ENCODE measurements around the gene PTH1R.

PTH1R gene

DNA sequence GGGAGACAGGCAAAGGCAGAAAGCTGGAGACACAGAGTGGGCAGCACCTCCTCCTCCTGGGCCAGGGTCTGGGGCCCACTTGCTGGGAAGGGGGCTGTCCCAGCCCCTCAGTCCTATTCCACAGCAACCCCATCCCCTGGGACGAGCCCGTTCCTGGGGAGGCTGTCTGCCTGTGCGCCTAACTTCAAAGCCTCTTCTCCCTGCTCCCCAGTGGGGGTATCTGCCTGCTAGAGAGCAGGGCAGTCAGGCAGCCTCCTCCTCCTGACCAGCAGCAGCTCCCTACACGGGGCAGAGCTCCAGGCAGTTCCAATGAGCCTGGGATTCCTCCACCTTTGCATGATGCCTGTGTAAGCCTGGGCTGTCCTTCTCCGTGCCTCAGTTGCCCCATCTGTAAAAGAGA lies 6.9 kb downstream of the PTH1R start:
- DNase-seq: no peak

DNA sequence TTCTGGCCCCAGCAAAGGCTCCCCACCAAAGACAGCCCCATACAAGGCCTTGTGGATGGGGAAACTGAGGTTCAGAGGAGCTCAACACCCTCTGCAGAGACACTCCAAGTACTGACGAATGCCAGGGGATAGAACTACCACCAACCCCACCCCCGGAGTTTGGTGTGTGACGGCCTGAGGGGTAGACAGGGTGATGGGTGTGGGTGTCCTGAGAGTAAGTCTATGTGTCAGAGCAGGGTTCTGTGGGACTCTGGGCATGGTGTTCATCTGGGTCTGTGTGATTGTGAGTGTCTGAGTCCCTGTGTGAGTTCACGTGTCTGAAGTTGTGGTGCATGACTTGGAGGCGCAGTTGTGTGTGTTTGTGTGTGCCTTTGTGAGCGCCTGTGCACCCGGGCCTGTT lies 7.4 kb downstream of the PTH1R start:
- DNase-seq: no peak

DNA sequence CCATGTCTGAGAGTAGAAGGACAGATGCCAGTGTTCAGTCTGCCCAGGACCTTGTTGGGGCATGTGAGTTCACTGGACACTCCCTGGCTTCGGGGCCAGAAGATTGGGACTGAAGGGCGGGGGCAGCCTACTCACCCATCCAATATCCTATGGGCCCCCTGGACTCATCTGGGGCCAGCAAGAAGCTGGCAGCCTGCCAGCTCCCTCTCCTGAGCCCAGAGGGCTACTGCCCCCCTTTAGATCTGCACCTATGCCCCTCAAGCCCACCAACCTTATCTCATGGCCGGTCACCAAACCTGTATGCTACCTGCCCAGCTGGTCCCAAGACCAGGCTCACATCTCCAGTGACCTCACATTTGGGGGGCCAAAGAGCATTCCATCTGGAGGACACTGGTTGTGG lies 8.1 kb downstream of the PTH1R start:
- no peak for DNase-seq

DNA sequence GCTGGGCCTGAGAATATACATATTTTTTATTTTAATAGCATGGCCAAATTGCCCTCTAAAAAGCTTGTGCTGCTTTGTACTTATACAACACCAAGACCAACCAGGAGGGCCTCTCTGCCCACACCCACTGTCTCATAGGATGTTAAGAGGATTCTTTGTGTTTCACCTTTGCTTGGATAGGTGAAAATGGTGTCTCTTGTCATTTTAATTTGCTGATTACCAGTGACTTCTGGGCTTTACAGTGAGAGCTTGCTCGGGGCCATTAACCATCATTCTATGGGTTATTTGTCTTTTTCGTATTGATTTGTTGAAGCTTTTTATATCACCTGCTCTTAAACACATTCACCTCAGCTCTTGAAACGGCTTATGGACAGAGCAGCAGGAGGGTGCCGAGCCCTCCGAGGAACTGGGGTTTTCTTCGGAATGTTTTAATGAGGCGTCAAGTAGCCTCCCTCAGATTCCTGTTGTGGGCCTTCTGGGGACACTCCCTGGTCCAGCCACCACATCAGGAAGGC lies 10.5 kb downstream of the PTH1R start:
- DNase-seq: no peak

DNA sequence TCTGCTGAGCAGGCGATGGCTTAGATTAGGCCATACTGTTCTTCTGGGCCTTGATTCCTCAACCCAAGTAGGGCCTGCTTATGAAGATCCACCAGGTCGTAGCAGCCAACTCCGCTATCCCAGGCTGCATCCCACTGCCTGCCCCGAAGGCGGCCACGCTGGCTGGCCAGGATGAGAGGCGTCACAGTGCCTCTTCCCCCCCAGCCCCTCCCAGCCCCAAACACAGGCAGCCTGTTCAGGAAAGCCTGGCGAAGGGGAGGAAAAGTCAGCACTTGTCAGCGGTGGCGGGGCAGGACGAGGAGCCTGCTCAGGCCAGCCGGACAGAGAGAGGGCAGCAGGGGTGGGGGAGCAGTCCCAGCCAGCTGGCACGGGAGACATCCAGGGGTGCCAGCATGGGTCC lies 11.2 kb downstream of the PTH1R start:
- DNase-seq: no peak

DNA sequence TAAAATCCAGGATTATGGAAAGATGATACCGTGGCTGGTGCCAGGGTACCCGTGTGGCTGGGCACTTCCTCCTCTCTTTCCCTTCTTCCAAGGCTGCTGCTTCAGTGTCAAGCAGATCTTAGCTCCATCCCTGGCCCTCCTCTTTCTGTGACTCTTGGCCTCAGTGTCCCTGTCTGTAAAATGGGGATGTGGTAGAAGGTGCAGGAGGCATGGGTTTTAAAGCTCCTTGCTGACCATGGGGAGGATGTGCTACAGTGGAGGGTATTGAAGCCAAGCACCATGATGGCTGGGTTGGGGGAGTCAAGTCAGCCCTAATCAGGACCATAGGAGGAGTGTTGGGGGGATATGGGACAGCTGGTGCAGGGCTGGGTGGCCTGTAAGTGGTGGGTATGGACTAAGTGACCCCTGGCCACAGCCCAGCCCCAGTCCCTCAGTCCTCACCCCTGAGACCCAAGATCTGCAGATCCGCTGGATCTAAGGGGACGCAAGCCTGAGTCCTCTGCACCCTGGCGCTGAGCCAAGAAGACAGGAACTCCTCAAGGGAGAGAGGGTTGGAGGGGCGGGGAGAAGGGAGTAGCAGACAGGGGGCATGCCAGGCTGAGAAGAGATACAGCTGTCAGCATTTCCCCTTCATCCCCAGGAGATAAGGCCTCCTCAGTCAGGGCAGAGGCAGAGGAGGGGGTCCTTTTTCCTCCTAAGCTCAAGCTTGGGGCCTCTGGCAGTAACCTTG lies 12.0 kb downstream of the PTH1R start:
- no peak for DNase-seq

DNA sequence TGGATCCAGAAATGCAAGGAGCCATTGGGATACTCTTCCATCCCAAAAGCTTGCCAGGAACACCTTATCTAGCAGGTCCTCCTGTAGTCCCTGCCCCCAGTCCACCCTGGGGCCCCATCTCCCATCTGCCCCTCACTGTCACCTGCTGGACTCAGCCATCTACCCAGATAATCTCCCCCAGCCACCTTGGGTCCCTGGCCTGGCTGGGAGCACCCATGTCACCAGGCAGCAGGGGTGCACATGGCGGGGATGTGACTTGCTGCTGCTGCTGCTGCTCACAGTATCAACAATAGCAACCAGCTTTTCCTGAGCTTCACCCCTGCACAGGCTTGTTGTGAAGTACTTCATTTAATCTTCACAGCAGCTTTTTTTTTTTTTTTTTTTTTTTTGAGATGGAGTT lies 12.6 kb downstream of the PTH1R start:
- no peak for DNase-seq

DNA sequence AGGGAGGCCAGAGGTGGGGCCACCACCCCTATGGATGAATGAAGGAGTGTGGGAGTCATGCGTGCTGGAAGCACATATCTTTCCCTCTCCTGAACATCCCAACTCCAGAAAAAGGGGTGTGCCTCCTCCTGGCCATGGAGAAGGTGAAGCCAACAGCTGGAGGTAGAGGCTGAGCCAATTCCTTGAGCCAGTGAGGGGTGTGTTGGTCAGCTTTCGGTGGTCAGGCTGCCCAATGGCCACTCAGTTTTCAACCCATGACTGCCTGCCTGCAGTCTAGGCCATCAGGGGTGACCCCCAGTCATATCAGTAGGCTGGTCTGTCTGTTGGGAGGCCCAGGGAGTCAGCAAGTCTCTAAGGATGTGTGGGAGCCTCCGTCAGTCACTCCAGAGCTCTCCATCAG lies 13.6 kb downstream of the PTH1R start:
- DNase-seq: no peak

DNA sequence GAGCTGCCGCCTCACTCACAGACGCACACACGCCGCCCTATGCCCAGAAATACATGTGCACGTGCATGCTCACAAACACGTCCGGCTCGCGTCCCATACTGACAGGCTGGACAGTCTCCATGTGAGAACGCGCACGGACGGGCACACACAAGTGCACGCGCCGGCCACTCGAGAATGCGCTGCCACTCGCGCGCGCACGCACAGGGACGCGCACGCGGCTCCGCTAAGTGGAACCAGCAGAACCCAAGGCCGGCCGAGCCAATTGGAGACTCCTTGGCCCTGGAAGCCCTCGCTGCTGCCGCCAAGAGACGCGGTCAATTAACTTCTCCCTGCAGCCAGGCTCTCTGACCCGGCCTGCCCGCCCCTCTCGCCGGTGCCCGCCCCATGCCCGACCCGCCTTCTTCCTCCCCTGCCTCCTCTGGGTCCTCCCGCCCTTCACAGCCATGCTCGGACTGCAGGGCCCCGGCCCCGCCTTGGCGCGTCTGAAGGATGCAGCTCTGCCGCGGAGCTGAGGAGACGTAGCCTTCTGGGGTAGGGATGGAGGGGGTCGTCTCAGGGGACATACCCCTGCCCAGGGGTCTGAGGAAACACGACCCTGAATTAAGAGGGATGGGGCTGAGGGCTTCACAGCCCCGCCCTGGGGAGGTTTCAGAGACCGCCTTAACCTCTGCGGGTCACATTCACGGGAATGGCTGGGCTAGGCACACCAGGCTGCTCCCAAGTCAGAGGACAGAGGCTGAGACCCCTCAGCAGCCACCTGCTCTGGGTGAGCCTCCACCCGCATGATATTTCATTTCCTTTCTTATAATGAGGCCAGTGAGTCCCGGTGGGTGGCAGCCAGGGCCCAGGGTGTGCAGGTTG lies 15.0 kb downstream of the PTH1R start:
- no peak for DNase-seq

DNA sequence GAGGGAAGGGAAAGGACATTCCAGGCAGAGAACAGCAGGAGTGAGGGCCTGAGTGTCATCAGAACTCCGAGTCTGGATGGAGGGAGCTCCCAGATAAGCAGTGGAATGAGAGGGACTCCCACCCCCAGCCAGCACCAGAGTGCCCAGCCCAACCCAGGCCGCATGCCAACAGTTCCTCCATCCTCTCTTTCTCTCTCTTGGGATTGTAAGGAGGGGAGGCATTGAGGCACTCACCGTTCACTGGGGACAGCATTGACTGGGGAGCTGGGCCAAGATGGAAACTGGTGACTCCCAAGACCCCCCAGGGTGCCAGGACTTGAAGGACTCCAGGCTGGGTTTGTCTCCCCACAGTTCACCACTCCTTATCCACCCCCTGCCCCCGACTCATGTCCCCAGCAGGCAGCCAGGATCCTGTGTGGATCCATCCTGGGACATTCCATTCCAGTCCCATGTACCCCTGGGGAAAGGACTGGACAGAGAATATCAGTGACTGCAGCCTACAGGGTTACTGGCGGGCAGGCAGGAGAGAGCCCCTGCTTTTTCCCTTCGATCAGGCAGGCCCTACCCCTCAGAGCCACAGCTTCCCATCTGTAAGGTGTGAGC lies 15.7 kb downstream of the PTH1R start:
- DNase-seq: no peak

DNA sequence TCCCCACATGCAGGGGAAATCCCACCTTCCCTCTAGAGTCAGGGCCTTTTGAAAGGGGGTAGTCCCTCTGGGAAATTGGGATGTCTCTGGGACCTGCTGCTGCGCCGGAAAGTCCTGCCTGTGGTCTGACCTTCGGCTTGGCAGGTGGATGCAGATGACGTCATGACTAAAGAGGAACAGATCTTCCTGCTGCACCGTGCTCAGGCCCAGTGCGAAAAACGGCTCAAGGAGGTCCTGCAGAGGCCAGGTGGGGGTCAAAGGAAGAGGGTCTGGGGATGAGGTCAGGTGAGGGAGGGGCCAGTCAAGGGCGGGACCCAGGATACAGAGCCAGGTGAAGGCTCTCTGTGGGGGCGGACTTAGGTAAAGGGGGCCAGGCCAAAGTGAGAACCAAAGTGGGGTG lies 16.2 kb downstream of the PTH1R start:
- no peak for DNase-seq

DNA sequence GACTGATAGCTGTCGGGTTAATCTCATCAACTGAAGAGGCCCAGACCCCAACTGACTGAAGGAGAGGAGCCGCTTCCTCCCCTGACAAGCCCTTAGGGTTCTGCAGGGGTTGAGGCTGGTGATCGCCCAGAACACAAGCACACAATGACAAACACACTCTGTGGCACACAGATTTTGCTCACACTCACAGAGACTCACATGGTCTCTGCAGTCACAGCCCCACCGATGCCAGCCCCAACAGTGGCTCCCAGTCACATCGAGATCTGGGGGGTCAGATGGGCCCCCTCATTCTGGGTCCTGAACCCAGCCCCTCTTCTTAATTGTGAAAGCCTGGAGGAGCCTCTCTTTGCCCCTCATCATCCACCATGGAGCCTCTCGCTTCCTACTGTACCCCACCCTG lies 16.7 kb downstream of the PTH1R start:
- DNase-seq: no peak

DNA sequence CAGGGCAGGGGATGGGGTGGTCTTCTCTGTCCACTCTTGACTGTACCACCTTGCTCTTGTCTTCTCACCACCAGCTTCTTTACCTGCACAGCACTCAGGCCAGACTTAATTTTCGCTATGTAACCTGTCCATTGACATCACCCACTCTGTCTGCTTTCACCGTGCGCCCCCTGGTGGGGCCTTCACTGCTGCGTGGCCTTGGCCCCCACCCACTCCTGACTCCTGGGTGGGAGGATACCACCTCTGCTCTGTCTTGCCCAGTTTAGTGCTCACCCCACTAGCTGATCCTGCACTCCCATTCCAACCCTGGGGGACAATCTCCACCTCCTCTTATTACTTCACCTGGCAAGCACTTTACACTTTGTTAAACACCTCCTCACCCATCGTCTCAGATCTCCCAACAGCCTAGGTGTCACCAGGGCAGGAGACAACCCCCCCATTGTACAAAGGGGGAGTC lies 17.7 kb downstream of the PTH1R start:
- peak; percentile 68 for DNase-seq

DNA sequence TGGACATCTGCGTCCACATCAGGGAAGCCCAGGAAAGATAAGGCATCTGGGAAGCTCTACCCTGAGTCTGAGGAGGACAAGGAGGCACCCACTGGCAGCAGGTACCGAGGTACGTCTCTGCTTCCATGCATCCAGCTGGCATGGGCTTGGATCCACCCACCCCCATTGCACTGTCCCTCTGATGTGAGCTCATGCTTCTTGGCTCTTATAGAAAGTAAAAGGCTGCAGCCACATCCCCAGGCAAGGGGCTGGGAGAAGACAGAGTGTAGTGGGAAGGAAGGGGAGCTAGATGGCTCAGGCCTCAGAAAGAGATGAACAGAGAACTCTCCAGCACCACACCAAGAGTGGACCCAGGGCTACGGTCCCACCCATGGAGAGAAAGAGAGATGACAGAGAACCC lies 18.2 kb downstream of the PTH1R start:
- no peak for DNase-seq

DNA sequence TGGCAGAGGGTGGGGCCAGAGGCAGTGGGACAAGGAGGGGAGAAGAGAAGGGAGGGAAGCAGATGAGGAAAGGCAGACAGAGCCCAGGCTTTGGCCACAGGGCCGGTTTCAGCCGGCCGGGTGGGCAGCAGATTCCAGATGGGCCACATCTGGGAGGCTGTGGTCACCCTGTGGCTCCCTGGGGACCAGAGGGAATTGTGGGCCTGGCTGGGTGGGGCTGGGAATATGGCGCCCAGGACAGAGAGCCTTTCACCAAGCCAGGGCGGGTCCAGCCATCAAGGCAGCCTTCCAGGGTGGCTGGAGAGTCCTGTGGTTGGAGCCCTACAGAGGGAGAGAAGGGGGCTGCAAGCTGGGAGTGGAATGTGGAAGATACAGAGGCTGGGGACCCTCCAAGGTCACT lies 18.9 kb downstream of the PTH1R start:
- DNase-seq: no peak

DNA sequence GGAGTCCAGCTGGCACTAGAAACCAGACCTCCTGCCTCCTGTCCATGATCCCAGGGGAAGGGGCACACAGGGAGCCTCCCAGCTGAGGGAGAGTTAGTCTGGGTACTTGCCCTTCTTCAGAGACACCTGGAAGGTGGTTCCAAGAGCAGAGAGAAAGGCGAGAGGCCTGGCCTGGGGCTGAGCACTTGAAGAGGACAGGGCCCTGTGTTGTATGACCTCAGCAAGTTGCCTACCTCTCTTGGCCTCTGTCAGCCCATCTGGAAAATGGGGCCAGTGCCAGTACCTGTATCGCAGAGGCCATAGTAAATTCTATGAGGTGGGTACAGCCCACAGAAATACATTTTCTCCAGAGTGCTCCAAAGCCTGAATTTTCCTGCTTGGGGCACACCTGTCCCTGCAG lies 19.5 kb downstream of the PTH1R start:
- DNase-seq: no peak

DNA sequence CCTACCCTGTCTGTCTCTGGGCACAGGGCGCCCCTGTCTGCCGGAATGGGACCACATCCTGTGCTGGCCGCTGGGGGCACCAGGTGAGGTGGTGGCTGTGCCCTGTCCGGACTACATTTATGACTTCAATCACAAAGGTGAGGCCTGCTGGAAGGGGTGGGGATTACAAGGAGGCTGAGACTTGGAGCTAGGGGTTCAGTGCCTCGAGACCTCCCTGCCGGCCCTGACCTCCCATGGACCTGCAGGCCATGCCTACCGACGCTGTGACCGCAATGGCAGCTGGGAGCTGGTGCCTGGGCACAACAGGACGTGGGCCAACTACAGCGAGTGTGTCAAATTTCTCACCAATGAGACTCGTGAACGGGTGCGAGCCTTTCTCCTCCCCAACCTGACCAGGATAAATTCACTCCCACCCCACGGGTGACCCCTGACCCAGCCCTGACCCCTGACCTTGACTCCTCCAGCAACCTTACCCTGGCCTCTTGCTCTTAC lies 20.4 kb downstream of the PTH1R start:
- DNase-seq: no peak

DNA sequence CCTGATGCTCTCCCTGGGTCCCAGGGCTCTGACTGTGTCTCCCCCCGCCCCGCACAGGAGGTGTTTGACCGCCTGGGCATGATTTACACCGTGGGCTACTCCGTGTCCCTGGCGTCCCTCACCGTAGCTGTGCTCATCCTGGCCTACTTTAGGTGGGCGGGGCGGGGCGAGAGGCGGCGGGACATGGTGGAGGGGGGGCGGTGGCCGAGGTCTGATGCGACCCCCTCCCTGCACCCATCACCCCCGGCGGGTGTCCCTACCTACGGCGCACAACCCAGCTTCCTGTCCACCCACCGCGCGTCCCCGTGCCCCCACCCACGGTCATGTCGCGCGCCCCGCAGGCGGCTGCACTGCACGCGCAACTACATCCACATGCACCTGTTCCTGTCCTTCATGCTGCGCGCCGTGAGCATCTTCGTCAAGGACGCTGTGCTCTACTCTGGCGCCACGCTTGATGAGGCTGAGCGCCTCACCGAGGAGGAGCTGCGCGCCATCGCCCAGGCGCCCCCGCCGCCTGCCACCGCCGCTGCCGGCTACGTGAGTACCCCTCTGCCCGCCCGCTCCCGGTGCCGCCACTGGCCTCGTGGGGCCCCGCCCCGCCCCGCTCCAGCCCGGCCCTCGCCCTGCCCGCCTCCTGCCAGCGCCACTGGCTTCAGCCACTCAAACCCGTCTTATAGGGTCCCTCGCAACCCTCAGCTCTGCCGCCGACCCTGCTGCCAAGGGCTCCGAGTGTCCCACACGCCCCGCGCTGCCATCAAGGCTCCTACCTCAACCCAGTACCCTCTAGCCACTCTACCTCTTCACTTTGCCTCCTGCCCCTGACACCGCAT lies 21.0 kb downstream of the PTH1R start:
- DNase-seq: no peak

DNA sequence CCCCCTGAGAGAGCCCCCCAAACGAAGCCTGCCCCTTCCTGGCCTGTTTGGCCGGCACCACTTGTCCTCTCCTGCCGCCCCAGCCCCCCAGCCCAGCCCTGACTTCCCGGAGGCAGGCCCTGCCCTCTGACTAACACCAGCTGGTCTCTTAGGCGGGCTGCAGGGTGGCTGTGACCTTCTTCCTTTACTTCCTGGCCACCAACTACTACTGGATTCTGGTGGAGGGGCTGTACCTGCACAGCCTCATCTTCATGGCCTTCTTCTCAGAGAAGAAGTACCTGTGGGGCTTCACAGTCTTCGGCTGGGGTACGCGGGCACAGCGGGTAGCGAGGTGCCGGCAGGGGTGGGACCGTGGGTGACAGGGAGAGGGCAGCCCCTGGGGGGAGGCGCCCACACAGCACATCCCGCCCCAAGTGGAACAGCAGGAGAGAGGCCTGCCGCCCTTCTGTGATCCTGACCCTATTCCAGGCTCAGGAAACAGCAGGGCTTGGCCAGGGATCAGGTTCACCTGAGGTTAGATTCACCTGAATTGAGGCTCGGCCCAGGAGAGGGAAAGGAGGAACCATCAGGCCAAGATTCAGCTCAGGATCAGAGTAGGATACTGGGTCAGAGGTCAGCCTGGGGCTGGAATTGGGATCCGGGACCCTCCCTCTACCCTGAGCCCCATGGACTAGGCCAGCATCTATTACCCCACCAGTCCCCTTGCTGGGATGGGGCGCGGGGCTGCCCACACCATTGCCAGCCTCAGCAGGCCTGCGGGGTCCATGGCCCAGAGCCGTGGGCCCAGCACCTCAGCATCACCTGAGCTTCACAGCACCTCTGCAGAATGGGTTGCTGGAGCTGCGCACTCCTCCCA lies 21.9 kb downstream of the PTH1R start:
- no peak for DNase-seq

DNA sequence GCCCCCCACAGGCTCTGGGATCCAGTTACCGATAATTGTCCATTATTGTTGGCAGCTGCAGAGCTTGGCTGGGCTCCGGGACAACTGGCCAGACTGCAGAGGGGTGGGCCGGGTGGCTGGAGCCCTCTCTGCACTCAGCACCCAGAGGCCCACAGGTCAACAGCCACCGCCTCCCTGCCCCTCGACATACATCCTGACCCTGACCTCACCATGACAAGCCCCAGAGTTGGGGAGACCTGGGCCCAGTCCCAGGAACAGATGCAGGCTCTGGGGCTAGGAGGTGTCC lies 22.4 kb downstream of the PTH1R start:
- DNase-seq: no peak

DNA sequence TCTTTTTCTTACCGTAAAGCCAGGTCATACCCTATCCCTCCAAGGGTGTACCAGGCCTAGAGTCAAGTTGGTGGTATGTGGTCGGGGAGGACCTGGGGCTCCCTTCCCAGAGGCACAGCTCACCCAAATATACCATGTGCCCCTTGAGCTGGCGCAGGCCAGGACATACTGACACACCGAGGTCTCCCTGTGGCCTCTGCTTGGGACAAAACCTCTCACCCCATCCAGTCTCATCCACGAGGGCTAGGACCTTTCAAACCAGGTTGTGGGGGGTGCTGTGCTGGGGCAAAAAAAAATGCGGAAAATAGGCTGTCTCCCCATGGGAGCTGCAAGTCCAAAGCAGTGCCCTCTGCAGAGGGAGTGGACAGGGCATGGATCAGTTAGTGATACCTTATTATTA lies 22.8 kb downstream of the PTH1R start:
- no peak for DNase-seq

DNA sequence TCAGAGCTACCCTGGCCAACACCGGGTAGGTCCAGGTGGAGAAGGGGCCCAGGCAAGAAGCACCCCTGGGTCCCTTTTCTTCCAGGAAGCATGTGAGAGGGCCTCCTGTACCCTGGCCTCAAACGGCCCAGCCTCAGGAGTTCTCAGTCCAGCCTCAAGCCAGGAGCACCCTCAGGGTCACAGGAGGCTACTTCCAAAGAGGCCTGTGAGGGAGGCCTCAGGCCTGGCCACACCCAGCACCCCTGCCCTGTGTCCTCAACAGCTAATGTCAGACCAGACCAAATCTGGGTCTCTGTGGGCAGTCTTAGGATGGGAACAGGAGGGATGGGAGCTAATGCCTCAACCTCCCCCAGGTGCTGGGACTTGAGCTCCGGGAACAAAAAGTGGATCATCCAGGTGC lies 23.5 kb downstream of the PTH1R start:
- no peak for DNase-seq

Measured in activated effector memory CD4-positive, alpha-beta T cell treated with Interleukin-2 at 50 U/mL for 16 hours (primary cell).